Measurements from ENCODE around the gene UNK. TPM values are rescaled to one million over a fixed set of nuclear protein-coding genes. Genes with fewer than 3 reads are reported as not detected.
"Not testable (repeated sequence)": the region's sequence is repeated elsewhere in the genome, so short reads cannot be mapped to it uniquely, and the experiment has no call there.

UNK gene
- total and polyA plus RNA-seq, 2 experiments from 2014 or later: 35.9 to 37.8 TPM

DNA sequence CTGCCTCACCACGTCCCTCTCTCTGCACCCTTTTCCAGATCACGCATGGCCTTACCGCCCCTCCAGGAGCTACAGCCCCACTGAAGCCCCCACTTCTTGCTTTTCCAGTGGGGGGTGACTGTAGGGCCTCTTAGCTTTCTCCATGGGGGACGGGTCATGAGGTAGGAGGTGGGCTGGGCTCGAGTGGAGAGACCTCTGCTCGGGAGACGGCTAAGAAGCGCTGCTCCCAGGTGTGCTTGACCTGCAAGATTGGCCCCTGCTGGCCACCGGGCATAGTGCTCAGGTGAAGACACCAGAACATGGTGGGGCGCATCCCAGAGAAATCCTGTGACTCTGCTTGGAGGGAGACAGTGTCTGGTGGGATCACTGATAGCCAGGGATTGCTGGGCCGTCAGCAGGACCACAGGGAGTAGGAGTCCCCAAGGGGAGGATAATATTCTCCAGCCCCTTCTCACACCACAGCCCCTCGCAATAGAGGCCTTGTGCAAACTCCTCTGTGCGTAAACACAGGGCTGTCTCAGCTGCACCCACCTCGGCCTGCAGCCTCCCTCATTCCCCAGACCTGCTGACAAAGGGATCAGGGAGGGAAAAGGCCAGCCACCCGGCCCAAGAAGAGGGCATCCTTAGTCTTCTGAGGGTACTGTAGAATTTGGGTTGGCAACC, 10.7 kb upstream of the UNK start:
- DNase-seq (ENCODE audit: low read depth in 1 of 2, low spot score in 1 of 2): no peak
- Histone ChIP-seq H3K4me3 (no peak overlapping the region), H3K27ac (no peak overlapping the region)

DNA sequence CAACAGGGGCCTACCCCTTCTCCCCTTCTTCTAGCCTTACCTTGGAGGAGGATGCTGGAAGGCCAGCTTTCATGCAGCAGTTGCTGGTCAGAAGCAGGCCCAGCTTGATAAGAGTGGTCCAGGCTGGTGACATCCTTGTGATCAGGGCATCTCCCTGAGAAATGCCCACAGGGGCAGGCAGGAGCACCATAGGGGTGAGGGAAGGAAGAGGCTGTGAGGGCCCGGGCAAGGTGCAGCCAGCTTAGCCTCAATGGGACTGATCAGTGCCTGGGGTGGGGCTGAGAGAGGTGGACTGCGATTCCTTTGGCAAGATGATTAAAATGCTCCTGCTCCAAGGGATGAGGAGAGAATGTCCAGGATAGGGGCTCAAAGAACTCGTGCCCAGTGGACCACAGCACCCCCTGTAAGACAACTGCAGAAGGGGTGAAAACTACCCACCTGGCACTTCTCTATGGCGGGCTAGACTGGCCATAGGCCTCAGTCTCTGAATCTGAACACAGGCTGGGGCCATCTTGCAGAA, 10.1 kb upstream of the UNK start:
- Histone ChIP-seq H3K36me3 (peaks cover 27% of the 10 kb centered on the region), H3K4me1 (ENCODE audit: low read depth) (peaks cover 13% of the 10 kb centered on the region), H3K9me3 (ENCODE audit: low read depth) (no peaks in the 10 kb centered on the region), H3K4me3 (no peak overlapping the region), H3K27ac (no peak overlapping the region), H3K27me3 (no peaks in the 10 kb centered on the region)
- DNase-seq (ENCODE audit: low read depth in 1 of 2, low spot score in 1 of 2): no peak
- TF ChIP-seq, protein P1, sequence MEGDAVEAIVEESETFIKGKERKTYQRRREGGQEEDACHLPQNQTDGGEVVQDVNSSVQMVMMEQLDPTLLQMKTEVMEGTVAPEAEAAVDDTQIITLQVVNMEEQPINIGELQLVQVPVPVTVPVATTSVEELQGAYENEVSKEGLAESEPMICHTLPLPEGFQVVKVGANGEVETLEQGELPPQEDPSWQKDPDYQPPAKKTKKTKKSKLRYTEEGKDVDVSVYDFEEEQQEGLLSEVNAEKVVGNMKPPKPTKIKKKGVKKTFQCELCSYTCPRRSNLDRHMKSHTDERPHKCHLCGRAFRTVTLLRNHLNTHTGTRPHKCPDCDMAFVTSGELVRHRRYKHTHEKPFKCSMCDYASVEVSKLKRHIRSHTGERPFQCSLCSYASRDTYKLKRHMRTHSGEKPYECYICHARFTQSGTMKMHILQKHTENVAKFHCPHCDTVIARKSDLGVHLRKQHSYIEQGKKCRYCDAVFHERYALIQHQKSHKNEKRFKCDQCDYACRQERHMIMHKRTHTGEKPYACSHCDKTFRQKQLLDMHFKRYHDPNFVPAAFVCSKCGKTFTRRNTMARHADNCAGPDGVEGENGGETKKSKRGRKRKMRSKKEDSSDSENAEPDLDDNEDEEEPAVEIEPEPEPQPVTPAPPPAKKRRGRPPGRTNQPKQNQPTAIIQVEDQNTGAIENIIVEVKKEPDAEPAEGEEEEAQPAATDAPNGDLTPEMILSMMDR (IDR thresholded peaks at IDR 0.05; ENCODE audit: low read depth, low read length): no peak

More for the DNA sequence above, 10.7 kb upstream of the UNK start:
- peaks cover 13% of the 10 kb centered on the region for H3K4me1 ChIP-seq (ENCODE audit: low read depth)
- TF ChIP-seq, protein P1 (IDR thresholded peaks at IDR 0.05; ENCODE audit: low read depth, low read length): no peak
- peaks cover 26% of the 10 kb centered on the region for H3K36me3 ChIP-seq
- H3K9me3 ChIP-seq (ENCODE audit: low read depth): no peaks in the 10 kb centered on the region
- H3K27me3 ChIP-seq: no peaks in the 10 kb centered on the region

DNA sequence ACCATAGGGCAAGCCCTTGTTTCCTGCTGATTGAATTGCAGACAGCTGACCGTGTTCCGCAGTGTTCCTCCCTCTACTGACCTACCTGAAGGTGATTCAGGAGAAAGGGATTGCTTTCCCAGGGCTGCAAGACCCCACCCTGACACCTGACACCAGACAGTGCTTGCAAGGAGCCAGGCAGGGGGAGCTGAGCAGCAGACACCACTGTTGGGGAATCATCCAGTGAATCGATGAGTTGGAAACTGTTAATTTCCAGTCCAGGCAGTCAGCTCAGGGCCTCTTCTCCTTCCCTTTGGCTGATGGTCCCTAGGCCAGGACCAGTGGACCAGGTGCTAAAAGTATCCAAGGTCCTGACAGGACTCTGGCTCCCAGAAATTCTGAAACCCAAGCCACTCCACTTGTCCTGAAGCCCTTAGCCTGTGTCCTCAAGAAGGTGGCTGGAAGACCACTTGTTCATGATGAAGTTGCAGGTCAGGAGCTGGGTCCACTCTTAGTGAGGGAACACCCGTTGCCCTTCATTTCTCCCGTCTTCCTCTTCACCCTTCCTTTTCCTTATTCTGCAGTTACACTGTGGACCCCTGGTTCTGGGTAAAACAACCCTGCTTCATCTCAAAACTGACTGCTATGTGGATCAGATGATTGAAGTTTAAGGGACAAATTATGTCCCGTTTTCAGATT, 9.5 kb upstream of the UNK start:
- DNase-seq (ENCODE audit: low read depth in 1 of 2, low spot score in 1 of 2): peak in 1 of 2 donors; percentile 56
- no peaks in the 10 kb centered on the region for H3K9me3 ChIP-seq (ENCODE audit: low read depth)
- peaks cover 27% of the 10 kb centered on the region for H3K36me3 ChIP-seq
- no peak overlapping the region for H3K4me3 ChIP-seq
- H3K4me1 ChIP-seq (ENCODE audit: low read depth): peaks cover 13% of the 10 kb centered on the region
- no peaks in the 10 kb centered on the region for H3K27me3 ChIP-seq
- H3K27ac ChIP-seq: peak overlapping the region; percentile 6
- TF ChIP-seq, protein P1 (IDR thresholded peaks at IDR 0.05; ENCODE audit: low read depth, low read length): no peak

DNA sequence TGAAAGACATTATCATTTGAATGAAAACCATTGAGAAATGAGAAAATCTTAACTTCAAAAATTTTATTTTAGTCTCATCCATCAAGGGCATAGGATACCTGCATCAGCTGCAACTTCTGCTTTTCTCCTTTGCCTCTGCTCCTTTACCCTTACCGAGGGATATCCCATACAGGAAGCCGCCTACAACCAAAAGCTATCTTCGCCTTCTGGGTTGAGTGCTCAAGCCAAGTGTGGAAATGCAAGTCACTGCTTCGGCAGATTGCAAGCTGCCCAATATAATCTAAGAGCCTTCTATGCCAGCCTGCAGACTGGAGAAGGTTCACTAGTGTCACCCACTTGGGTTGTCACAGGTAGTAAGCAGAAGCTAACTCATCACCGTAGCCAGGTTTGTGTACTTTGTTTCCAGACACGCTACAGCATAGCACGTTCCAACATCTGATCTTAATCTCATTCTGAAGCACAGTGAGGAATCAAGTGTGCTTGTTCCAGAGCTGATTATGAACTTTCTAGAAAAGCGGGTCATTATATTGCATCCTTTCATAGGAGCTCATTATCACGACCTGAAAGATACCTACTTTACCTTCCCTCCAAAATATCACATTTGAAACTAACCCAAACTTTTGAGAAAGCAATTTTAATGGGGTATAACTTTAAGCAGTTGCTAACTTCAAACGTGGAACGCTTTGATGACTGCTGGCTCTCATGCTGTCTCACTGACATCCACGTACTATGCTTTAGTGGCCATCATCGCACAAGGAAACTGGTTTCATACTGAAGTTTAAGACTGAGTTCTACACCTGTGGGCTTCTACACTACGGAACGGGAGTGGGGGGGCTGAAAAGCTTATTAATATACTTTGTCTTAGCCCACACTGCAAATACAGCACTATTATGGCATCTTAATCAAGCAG, 8.0 kb upstream of the UNK start:
- H3K4me3 ChIP-seq: no peak overlapping the region
- peak in 1 of 2 donors; percentile 55 for DNase-seq (ENCODE audit: low read depth in 1 of 2, low spot score in 1 of 2)
- H3K27ac ChIP-seq: peak overlapping the region; percentile 36
- H3K27me3 ChIP-seq: no peaks in the 10 kb centered on the region
- peaks cover 27% of the 10 kb centered on the region for H3K36me3 ChIP-seq
- H3K4me1 ChIP-seq (ENCODE audit: low read depth): peaks cover 13% of the 10 kb centered on the region
- TF ChIP-seq, protein P1 (IDR thresholded peaks at IDR 0.05; ENCODE audit: low read depth, low read length): no peak
- H3K9me3 ChIP-seq (ENCODE audit: low read depth): no peaks in the 10 kb centered on the region

DNA sequence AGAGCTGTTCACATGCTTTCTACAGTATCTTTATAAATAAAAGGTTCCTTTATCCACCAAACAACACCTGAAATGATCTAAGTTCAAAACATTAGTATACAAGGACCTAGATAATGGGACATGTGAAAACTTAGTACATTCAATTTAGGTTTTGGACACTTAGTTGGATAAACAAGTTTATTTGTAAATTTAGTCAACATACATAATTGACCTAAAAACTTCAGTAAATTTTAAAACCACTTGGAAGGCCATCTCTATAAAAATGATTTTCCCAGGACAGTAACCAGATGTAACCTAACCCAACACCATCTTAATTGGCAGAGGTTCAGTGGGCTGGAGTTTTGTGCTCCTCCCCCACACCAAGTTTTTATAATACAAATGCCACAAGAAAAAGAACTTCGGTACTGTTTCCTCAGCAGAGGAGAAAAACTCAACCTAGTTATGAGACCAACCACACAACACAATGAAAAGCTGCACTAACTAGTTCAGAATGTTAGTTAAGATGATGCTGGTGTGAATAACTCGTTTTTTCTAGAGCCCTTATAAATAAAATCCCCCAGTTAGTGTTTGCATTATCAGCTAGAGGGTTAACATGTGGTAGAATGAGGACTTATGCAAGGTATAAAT, 7.2 kb upstream of the UNK start:
- Histone ChIP-seq H3K9me3 (ENCODE audit: low read depth) (no peaks in the 10 kb centered on the region), H3K27me3 (no peaks in the 10 kb centered on the region), H3K36me3 (peaks cover 27% of the 10 kb centered on the region), H3K27ac (peak overlapping the region; percentile 36), H3K4me1 (ENCODE audit: low read depth) (peaks cover 13% of the 10 kb centered on the region), H3K4me3 (peak overlapping the region; percentile 98)
- TF ChIP-seq, protein P1 (IDR thresholded peaks at IDR 0.05; ENCODE audit: low read depth, low read length): no peak
- peak in 1 of 2 donors; percentile 51 for DNase-seq (ENCODE audit: low read depth in 1 of 2, low spot score in 1 of 2)

DNA sequence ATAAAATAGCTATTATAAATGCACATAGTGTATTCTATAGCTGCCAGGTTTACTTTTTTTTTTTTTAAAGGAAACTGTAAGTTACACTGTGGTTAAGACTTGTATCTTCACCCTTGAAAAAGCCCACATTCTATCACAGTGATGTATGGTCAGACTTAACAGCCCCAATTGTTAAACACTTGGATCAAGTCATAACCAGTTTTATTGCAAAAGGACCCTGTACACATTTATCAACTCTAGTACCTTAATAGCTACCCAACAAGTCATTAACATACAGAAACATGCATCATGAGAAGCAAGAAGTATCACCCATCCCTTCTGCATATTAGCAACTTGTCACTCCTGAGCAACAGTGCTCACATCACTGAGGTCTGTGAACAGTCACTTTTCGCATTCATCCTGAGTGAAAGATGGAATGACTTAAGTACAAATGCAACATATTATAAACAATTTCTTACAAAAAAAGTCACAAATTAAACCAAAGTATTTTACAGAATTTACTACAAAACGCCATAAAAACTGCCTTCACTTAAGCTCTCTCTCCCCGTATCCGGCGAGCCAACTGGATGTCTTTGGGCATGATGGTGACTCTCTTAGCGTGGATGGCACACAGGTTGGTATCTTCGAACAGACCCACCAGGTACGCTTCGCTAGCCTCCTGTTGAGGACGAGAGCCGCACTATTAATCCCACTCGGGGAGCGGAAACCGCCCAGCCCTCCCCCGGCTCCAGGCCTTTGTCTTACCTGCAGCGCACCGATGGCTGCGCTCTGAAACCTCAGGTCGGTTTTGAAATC, 6.3 kb upstream of the UNK start:
- Histone ChIP-seq H3K27ac (peak overlapping the region; percentile 97), H3K4me1 (ENCODE audit: low read depth) (peaks cover 16% of the 10 kb centered on the region), H3K36me3 (peaks cover 27% of the 10 kb centered on the region), H3K4me3 (peak overlapping the region; percentile 98)
- not testable (repeated sequence) for H3K27me3 ChIP-seq; H3K9me3 ChIP-seq (ENCODE audit: low read depth)
- peak in 1 of 2 donors; percentile 21 for DNase-seq (ENCODE audit: low read depth in 1 of 2, low spot score in 1 of 2)
